Measurements from ENCODE around the gene TAAR6. TPM values are rescaled to one million over a fixed set of nuclear protein-coding genes. Genes with fewer than 3 reads are reported as not detected.
"Not testable (repeated sequence)": the region's sequence is repeated elsewhere in the genome, so short reads cannot be mapped to it uniquely, and the experiment has no call there.

TAAR6 gene
- total RNA-seq, 1 donor from 2014 or later, result not detected

DNA sequence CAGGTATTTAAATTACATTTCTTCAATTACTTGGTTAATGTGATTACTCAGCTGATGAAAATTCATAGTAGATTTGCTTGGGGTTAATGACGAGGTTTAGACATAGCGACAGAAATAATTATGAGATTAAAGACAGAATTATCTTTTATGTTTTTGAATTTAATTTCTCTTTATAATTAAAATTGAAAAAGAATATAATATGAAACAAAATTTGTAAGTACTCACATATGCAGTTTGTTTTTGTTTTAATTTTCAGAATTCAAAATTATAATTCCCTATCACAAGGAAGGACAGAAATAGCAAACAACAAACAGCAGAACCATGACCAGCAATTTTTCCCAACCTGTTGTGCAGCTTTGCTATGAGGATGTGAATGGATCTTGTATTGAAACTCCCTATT is 17.8 kb upstream of the TAAR6 start, which contains the start of gene TAAR8:
Gene TAAR8 (plus strand): TSS at position 301 of the 400 bp plus-strand sequence. CDS start 21 bp downstream, at position 322.
- Mint-ChIP-seq H3K4me3 (no peak within 1 kb of the TSS), H3K27ac (no peak within 1 kb of the TSS), H3K4me1 (ENCODE audit: low read depth) (no peaks in the 10 kb centered on the region), H3K9me3 (no peaks in the 10 kb centered on the region), H3K27me3 (ENCODE audit: insufficient read depth) (peaks cover 19% of the 10 kb centered on the region), H3K36me3 (ENCODE audit: low read depth) (no peaks in the 10 kb centered on the region)
- intact Hi-C loops (cut with micrococcal nuclease), result no loop called here
- DNase-seq (ENCODE audit: low spot score), result no peak

DNA sequence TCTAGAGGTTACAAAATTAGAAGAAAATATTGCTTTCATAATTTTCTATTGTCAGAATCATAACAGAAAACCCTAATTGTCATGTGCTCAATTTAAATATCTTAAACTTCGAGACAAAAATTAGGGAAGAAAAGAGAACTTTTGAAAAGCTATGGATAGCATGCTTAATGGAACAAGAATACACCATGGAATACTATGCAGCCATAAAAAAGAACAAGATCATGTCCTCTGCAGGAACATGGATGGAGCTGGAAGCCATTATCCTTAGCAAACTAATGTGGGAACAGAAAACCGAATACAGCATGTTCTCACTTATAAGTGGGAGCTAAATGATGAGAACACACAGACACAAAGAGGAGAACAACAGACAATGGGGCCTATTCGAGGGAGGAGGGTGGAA is 10.0 kb upstream of the TAAR6 start:
- H3K27me3 Mint-ChIP-seq (ENCODE audit: insufficient read depth); DNase-seq (ENCODE audit: low spot score); intact Hi-C loops (cut with micrococcal nuclease); H3K27ac Mint-ChIP-seq; H3K9me3 Mint-ChIP-seq; H3K4me3 Mint-ChIP-seq; H3K4me1 Mint-ChIP-seq (ENCODE audit: low read depth); H3K36me3 Mint-ChIP-seq (ENCODE audit: low read depth): not testable (repeated sequence)

DNA sequence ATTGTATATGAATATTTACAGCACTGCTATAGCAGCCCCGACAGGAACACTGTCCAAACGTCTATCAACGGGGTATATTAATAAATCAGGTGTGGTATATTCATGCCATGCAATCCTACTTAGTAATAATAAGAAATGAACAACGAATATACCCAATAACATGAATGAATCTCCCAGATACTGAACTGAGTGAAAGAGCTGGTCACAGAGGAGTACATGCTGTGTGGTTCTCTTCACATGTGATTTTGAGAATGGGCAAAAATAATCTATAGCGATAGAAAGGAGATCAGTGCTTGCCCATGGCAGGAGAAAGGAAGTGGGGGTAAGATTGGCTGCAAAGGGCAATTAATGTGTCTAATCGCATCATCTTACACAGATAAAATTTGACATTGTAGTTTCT is 3.7 kb upstream of the TAAR6 start:
- H3K4me1 Mint-ChIP-seq (ENCODE audit: low read depth), result no peaks in the 10 kb centered on the region
- no peak for DNase-seq (ENCODE audit: low spot score)
- no peaks in the 10 kb centered on the region for H3K9me3 Mint-ChIP-seq
- H3K27me3 Mint-ChIP-seq (ENCODE audit: insufficient read depth), result no peaks in the 10 kb centered on the region
- H3K27ac Mint-ChIP-seq, result no peak overlapping the region
- H3K4me3 Mint-ChIP-seq, result no peak overlapping the region
- intact Hi-C loops (cut with micrococcal nuclease), result no loop called here
- no peaks in the 10 kb centered on the region for H3K36me3 Mint-ChIP-seq (ENCODE audit: low read depth)

DNA sequence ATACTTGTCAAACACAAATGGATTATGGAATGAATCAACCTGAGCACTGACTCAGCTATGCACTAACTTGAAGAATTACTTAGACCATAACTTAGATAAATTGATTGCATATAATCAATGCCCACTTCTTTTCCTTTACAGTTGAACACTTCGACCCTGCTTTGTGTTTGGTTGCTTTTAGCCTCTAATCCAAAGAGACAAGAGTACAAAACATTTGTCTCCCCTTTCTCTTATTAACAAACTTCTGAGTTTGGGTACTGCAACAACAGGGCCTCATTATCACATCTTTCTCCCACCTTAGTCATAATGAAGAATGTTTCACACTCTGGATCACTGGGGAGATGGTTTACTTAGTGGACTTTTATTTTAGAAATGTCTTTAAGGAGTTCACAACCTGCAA is 2.6 kb upstream of the TAAR6 start:
- Mint-ChIP-seq H3K9me3 (no peaks in the 10 kb centered on the region), H3K4me3 (no peak overlapping the region), H3K36me3 (ENCODE audit: low read depth) (no peaks in the 10 kb centered on the region), H3K4me1 (ENCODE audit: low read depth) (no peaks in the 10 kb centered on the region), H3K27me3 (ENCODE audit: insufficient read depth) (peaks cover 9% of the 10 kb centered on the region), H3K27ac (no peak overlapping the region)
- intact Hi-C loops (cut with micrococcal nuclease), result no loop called here
- no peak for DNase-seq (ENCODE audit: low spot score)

DNA sequence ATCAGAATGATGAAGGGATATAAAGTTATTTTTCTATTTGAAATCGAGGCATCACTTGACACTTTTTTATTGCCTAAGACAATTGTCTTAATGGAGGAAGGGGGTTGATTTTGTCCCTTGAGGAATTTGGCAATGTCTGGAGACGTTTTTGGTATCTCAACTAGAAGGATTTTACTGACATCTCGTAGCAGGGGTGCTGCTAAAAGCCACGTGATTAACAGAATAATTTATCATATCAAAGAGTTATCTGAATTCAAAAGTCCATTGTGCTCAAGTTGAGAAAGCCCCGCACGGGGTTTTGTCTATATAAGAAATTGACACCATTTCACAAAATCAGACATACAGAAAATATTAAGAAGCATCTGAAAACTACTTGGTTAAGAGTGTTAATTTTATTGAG is 1.5 kb upstream of the TAAR6 start:
- Mint-ChIP-seq H3K9me3 (no peaks in the 10 kb centered on the region), H3K27ac (no peak overlapping the region), H3K4me1 (ENCODE audit: low read depth) (no peaks in the 10 kb centered on the region), H3K4me3 (no peak overlapping the region), H3K27me3 (ENCODE audit: insufficient read depth) (peaks cover 9% of the 10 kb centered on the region), H3K36me3 (ENCODE audit: low read depth) (no peaks in the 10 kb centered on the region)
- intact Hi-C loops (cut with micrococcal nuclease), result no loop called here
- no peak for DNase-seq (ENCODE audit: low spot score)

DNA sequence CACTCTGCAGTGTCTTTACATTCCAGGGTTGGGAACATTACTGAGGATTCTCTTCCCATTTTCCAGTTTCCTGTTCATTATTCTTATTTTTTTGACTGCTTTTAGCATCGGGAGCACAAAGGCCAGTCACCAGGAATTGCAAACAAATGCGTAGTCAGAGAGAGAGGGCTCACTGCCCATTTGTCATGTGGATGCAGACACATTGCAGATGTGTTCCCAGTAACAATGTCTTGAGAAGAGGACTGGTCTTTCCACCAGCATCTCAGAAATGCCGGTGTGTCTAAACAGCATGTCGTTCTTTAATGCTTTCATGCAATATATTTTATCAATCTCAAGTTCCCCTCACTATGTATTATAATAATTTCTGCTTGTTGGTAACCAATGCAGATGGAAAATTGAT is 952 bp upstream of the TAAR6 start:
- peaks cover 11% of the 10 kb centered on the region for H3K27me3 Mint-ChIP-seq (ENCODE audit: insufficient read depth)
- no peaks in the 10 kb centered on the region for H3K36me3 Mint-ChIP-seq (ENCODE audit: low read depth)
- DNase-seq (ENCODE audit: low spot score), result no peak
- H3K27ac Mint-ChIP-seq, result no peak overlapping the region
- H3K4me3 Mint-ChIP-seq, result no peak overlapping the region
- intact Hi-C loops (cut with micrococcal nuclease), result no loop called here
- no peaks in the 10 kb centered on the region for H3K4me1 Mint-ChIP-seq (ENCODE audit: low read depth)
- H3K9me3 Mint-ChIP-seq, result no peaks in the 10 kb centered on the region

DNA sequence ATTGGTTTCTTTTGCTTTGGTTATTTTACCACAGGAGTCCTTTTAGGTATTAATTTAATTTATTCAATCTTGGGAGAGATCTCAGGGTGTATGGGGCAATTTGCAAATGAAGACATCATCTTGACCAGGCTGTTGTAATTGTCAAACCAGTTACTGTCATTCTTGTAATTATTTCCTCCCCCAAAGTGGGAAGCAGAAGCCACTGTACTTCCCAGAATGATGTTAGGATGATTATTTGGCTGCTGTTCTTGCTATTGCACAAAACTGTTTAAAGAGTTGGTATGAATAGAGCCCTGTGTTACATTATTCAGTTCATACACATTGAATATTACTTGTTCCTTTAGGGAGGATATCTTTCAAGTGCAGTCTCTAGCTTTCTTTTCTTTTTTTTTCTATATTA is 1.7 kb downstream of the TAAR6 start:
- Mint-ChIP-seq H3K4me3 (no peak overlapping the region), H3K27me3 (ENCODE audit: insufficient read depth) (peaks cover 15% of the 10 kb centered on the region), H3K9me3 (no peaks in the 10 kb centered on the region), H3K36me3 (ENCODE audit: low read depth) (no peaks in the 10 kb centered on the region), H3K27ac (no peak overlapping the region), H3K4me1 (ENCODE audit: low read depth) (no peaks in the 10 kb centered on the region)
- DNase-seq (ENCODE audit: low spot score), result no peak
- intact Hi-C loops (cut with micrococcal nuclease), result no loop called here

DNA sequence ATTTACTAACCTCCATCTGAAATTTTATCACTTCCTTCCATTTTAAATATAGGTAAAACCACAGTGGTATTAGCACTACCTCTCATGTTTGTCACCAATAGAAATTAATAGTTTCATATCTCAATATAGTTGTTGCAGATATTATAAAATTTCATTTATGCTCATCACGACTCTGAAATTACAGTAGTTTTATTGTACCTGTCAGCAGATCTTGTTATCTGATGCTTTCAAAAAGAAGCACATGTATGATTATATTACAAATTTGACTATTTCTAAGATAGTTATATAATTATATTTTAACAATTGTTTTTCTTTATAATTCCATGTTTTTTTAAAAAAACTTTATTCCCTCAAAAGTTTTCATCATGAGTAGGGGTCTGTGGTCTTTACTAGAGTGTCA is 14.6 kb downstream of the TAAR6 start:
- no peaks in the 10 kb centered on the region for H3K36me3 Mint-ChIP-seq (ENCODE audit: low read depth)
- DNase-seq (ENCODE audit: low spot score), result no peak
- intact Hi-C loops (cut with micrococcal nuclease), result no loop called here
- no peaks in the 10 kb centered on the region for H3K9me3 Mint-ChIP-seq
- H3K4me3 Mint-ChIP-seq, result no peak overlapping the region
- no peak overlapping the region for H3K27ac Mint-ChIP-seq
- H3K27me3 Mint-ChIP-seq (ENCODE audit: insufficient read depth), result no peaks in the 10 kb centered on the region
- no peaks in the 10 kb centered on the region for H3K4me1 Mint-ChIP-seq (ENCODE audit: low read depth)

DNA sequence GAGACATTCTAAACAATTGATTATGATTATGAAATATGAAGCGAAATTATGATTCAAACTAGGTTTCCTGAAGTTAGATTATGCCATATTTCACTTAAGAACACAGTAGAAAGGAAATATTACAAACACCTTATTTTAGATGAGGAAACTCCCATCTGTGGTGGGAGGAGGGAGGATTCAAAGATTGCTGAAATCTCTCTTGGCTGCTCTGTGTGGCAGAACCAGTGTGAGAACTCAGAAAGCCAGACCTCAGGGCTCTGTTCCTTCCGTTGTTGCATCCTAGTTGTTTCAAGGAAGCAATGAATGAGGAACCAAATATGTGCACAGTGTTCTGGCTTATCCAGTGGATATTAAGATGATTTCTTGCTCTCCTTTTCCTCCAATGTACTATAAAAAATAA is 17.3 kb downstream of the TAAR6 start:
- Mint-ChIP-seq H3K4me3 (no peak overlapping the region), H3K36me3 (ENCODE audit: low read depth) (no peaks in the 10 kb centered on the region), H3K27ac (no peak overlapping the region), H3K9me3 (no peaks in the 10 kb centered on the region), H3K4me1 (ENCODE audit: low read depth) (no peaks in the 10 kb centered on the region), H3K27me3 (ENCODE audit: insufficient read depth) (peaks cover 2% of the 10 kb centered on the region)
- intact Hi-C loops (cut with micrococcal nuclease), result no loop called here
- DNase-seq (ENCODE audit: low spot score), result no peak

DNA sequence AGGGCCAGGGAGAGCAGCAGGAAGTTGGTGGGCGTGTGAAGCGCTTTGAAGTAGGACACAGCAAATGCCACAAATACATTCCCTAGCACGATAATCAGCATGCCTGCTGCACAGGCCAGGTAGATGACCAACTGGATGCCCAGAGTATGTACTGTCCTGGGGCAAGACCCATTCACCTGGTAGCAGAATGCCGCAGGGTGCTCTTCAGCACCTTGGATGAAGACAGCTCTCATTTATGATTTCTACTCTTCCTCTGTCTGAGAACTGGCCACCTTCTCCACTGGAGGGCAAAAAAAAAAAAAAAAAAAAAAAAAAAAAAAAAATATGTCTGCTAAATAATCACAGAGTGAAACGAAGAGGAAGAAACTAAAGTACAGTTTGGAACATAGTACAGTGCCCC is 19.3 kb downstream of the TAAR6 start, which contains the start of gene TAAR5:
Gene TAAR5 (minus strand): TSS at position 288 of the 400 bp plus-strand sequence. CDS start 55 bp downstream, at position 233.
- Mint-ChIP-seq H3K9me3 (no peaks in the 10 kb centered on the region), H3K27ac (no peak within 1 kb of the TSS), H3K36me3 (ENCODE audit: low read depth) (no peaks in the 10 kb centered on the region), H3K27me3 (ENCODE audit: insufficient read depth) (peaks cover 4% of the 10 kb centered on the region), H3K4me1 (ENCODE audit: low read depth) (no peaks in the 10 kb centered on the region), H3K4me3 (no peak within 1 kb of the TSS)
- no peak for DNase-seq (ENCODE audit: low spot score)
- intact Hi-C loops (cut with micrococcal nuclease), result no loop called here

DNA sequence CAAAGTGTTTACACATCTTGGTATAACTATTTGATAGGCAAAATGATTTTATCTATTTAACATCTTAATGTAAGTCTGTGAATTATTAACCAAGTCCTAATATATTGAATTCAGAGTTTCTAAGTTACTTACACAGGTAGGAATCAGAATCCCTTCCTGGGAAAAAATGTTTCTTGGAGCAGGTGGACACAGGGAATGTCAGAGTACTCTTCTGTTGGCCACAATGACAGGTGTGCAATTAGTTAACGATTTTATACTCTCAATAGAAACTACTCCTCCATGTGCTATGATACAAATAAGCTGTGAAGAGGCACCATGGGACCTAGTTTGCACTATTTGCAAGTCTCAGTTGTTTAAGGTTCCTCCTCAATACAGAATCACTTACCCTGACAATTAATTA is 20.2 kb downstream of the TAAR6 start:
- Mint-ChIP-seq H3K4me1 (ENCODE audit: low read depth) (no peaks in the 10 kb centered on the region), H3K27ac (no peak overlapping the region), H3K36me3 (ENCODE audit: low read depth) (no peaks in the 10 kb centered on the region), H3K27me3 (ENCODE audit: insufficient read depth) (peaks cover 7% of the 10 kb centered on the region), H3K9me3 (no peaks in the 10 kb centered on the region), H3K4me3 (no peak overlapping the region)
- no peak for DNase-seq (ENCODE audit: low spot score)
- intact Hi-C loops (cut with micrococcal nuclease), result no loop called here

DNA sequence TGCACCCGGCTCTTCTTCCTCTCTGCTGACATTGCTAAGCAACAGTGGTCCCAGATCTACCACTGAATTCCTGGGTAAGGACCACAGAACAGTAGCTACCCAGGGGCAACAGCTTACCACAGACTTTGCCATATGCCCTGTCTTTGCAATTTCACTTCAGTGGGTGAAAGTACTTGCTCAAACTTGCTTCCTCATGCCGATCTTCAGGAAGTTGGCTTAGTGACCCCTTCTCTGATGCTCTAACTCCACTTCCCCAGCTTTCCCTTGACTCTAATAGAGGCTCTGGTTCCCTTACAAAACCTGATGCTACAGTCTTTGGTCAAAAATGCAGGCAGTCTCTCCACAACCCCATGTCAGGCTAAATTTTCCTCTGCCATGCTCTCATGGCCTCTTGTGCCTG is 22.7 kb downstream of the TAAR6 start:
- no peak overlapping the region for H3K4me3 Mint-ChIP-seq
- no peak overlapping the region for H3K27ac Mint-ChIP-seq
- H3K27me3 Mint-ChIP-seq (ENCODE audit: insufficient read depth), result peaks cover 10% of the 10 kb centered on the region
- DNase-seq (ENCODE audit: low spot score), result no peak
- H3K9me3 Mint-ChIP-seq, result no peaks in the 10 kb centered on the region
- H3K36me3 Mint-ChIP-seq (ENCODE audit: low read depth), result no peaks in the 10 kb centered on the region
- intact Hi-C loops (cut with micrococcal nuclease), result no loop called here
- no peaks in the 10 kb centered on the region for H3K4me1 Mint-ChIP-seq (ENCODE audit: low read depth)

DNA sequence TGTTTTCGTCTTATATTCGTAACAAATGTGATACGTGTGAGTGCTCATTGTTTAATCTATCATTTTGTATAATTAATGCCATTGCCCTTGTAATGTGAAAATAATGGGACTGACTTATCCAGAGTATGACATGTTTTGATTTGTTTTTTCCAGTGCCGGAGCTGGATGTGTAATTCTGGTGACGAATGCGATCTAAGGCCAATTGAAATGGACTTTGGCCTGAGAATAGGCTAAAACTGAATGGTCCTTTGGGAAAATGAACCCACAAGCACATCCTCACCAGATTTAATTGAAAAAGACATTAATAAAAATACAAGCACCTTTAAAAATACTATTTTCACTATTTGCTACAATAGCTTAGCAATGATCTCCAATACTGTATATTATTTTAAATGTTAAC is 26.1 kb downstream of the TAAR6 start:
- Mint-ChIP-seq H3K9me3 (no peaks in the 10 kb centered on the region), H3K4me1 (ENCODE audit: low read depth) (no peaks in the 10 kb centered on the region), H3K27me3 (ENCODE audit: insufficient read depth) (peaks cover 18% of the 10 kb centered on the region), H3K4me3 (no peak overlapping the region), H3K27ac (no peak overlapping the region), H3K36me3 (ENCODE audit: low read depth) (no peaks in the 10 kb centered on the region)
- intact Hi-C loops (cut with micrococcal nuclease), result no loop called here
- no peak for DNase-seq (ENCODE audit: low spot score)

DNA sequence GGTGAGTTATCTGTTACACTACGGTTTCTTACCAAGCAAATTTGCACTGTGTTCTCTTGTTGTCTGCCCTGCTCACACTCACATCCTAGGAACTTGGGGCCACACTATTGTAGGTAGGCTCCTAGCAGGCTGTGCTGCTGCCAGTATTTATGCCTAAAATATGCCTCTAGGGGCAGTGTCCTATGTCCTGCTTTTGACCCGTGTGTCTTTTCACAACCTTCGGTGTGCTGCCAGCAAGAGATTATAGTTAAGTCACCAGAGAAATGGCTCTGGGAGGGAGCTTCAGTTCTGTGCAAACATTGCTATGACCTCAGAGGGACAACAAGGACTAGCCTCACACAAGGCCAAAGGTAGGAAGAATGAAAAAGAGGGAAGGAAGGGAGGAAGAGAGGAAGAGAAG is 28.4 kb downstream of the TAAR6 start:
- peaks cover 14% of the 10 kb centered on the region for H3K27me3 Mint-ChIP-seq (ENCODE audit: insufficient read depth)
- intact Hi-C loops (cut with micrococcal nuclease), result no loop called here
- no peaks in the 10 kb centered on the region for H3K36me3 Mint-ChIP-seq (ENCODE audit: low read depth)
- no peaks in the 10 kb centered on the region for H3K9me3 Mint-ChIP-seq
- no peaks in the 10 kb centered on the region for H3K4me1 Mint-ChIP-seq (ENCODE audit: low read depth)
- H3K27ac Mint-ChIP-seq, result no peak overlapping the region
- DNase-seq (ENCODE audit: low spot score), result no peak
- H3K4me3 Mint-ChIP-seq, result no peak overlapping the region

All from activated T-helper 1 cell treated with anti-CD3 and anti-CD28 coated beads, Interleukin-12 subunit alpha, Interleukin-12 subunit beta, Interleukin-2, Interleukin-4 antibody, amounts not matched to agents 30 ng/mL and 10 ng/mL and 1 ng/mL, durations not matched to agents 14 hours and 24 hours and 36 hours (primary cell).